ENCODE results near the gene NR2C2AP. TPM values are rescaled to one million over a fixed set of nuclear protein-coding genes. Genes with fewer than 3 reads are reported as not detected.

The NR2C2AP gene
- total RNA-seq, 1 experiment from 2014 or later, result 25.7 TPM

GRCh38 chr19:19217099-19217498, 13.9 kb upstream of the NR2C2AP start:
- no TSS peak for BruUV-seq (replicated peaks)
- H3K9me3 ChIP-seq (ENCODE audit: insufficient read depth, low read depth), result no peaks in the 10 kb centered on the region
- TF ChIP-seq CTCF (conservative IDR thresholded peaks at IDR 0.05), result peak; percentile 62
- no peak for TF ChIP-seq EZH2 (IDR thresholded peaks at IDR 0.05; ENCODE audit: low read depth)
- no peak overlapping the region for H3K27ac ChIP-seq
- H3K9me2 ChIP-seq (ENCODE audit: insufficient read depth), result no peaks in the 10 kb centered on the region
- H2AFZ ChIP-seq, result no peak overlapping the region
- H3K4me1 ChIP-seq (replicated peaks; ENCODE audit: insufficient read depth), result no peaks in the 10 kb centered on the region
- POLR2A ChIA-PET (ENCODE audit: unreplicated experiment), result no interaction called here
- no peaks in the 10 kb centered on the region for H3K79me2 ChIP-seq (ENCODE audit: low read depth)
- H3K36me3 ChIP-seq (ENCODE audit: low read depth), result no peaks in the 10 kb centered on the region
- DNase-seq, result peak; percentile 15 to 71
- CTCF ChIA-PET, result no interaction called here
- intact Hi-C loops (cut with micrococcal nuclease; ENCODE audit: unreplicated experiment), result no loop called here
- peak overlapping the region; percentile 42 for H3K4me2 ChIP-seq
- no peaks in the 10 kb centered on the region; the same call in 1 of the 2 replicates for H4K20me1 ChIP-seq (ENCODE audit: insufficient read depth)
- no peak overlapping the region for H3K4me3 ChIP-seq
- H3K27me3 ChIP-seq (ENCODE audit: insufficient read depth, low read depth), result peaks cover 69% of the 10 kb centered on the region
- H3F3A ChIP-seq (ENCODE audit: insufficient read depth, low read depth), result no peaks in the 10 kb centered on the region; the same call in 1 of the 2 replicates

DNA sequence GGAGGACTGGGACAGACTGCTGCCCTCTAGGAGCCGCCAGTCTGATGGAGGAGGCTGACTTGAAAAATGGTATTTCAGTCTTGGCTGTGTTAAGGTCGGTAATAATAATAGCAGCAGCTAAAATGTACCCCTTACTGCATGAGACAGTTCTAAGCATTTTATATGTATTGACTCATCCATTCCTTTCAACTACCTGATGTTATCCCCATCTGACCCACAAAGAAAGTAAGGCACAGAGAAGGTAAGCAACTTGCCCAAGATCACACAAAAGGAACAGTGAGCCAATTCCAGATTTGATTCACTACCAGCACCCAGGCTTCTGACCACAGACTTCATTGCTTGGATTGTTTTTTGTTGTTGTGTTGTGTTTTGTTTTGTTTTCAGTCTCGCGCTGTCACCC, 12.6 kb upstream of the NR2C2AP start:
- CTCF ChIA-PET, result interaction anchor here (0.6 kb wide), 1 partner anchor 41 kb away, joined by 3 read pairs; no protein-coding TSS in a partner anchor
- H3K79me2 ChIP-seq (ENCODE audit: low read depth), result no peaks in the 10 kb centered on the region
- DNase-seq, result no peak
- intact Hi-C loops (cut with micrococcal nuclease; ENCODE audit: unreplicated experiment), result no loop called here
- H4K20me1 ChIP-seq (ENCODE audit: insufficient read depth), result no peaks in the 10 kb centered on the region; the same call in 1 of the 2 replicates
- H3K4me3 ChIP-seq, result no peak overlapping the region
- no peaks in the 10 kb centered on the region for H3K4me1 ChIP-seq (replicated peaks; ENCODE audit: insufficient read depth)
- H3K27ac ChIP-seq, result no peak overlapping the region
- H3F3A ChIP-seq (ENCODE audit: insufficient read depth, low read depth), result no peaks in the 10 kb centered on the region; the same call in 1 of the 2 replicates
- BruUV-seq (replicated peaks), result no TSS peak
- TF ChIP-seq CTCF (conservative IDR thresholded peaks at IDR 0.05) (no peak), EZH2 (IDR thresholded peaks at IDR 0.05; ENCODE audit: low read depth) (no peak)
- H3K27me3 ChIP-seq (ENCODE audit: insufficient read depth, low read depth), result peaks cover 65% of the 10 kb centered on the region
- no peaks in the 10 kb centered on the region for H3K9me3 ChIP-seq (ENCODE audit: insufficient read depth, low read depth)
- H3K4me2 ChIP-seq, result no peak overlapping the region
- H2AFZ ChIP-seq, result no peak overlapping the region
- no peaks in the 10 kb centered on the region for H3K36me3 ChIP-seq (ENCODE audit: low read depth)
- no peaks in the 10 kb centered on the region for H3K9me2 ChIP-seq (ENCODE audit: insufficient read depth)
- POLR2A ChIA-PET (ENCODE audit: unreplicated experiment), result no interaction called here

DNA sequence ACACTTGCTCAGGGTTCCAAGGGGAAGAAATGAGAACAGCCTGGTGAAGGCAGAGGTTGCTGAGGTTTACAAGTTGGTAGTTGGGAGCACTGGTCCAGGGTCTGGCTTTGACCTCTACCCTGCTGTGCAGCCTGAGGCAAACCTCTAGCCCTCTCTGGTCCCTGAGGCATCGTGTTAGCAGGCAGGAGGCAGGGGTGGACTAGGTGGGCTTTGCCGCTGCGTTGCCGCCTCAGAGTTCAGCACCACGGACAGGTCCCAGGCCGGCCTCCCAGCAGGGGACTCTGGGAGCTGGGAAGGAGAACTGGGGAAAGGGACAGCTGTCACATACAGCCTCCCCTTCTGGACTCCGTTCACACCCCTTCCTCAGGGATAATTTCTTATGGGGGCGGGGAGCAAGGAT, 11.7 kb upstream of the NR2C2AP start:
- no peaks in the 10 kb centered on the region for H3K9me2 ChIP-seq (ENCODE audit: insufficient read depth)
- ChIA-PET CTCF (no interaction called here), POLR2A (ENCODE audit: unreplicated experiment) (no interaction called here)
- peaks cover 62% of the 10 kb centered on the region for H3K27me3 ChIP-seq (ENCODE audit: insufficient read depth, low read depth)
- H2AFZ ChIP-seq, result no peak overlapping the region
- no peak overlapping the region for H3K4me2 ChIP-seq
- no peak overlapping the region for H3K27ac ChIP-seq
- H3K9me3 ChIP-seq (ENCODE audit: insufficient read depth, low read depth), result no peaks in the 10 kb centered on the region
- no peaks in the 10 kb centered on the region; the same call in 1 of the 2 replicates for H4K20me1 ChIP-seq (ENCODE audit: insufficient read depth)
- intact Hi-C loops (cut with micrococcal nuclease; ENCODE audit: unreplicated experiment), result no loop called here
- no peaks in the 10 kb centered on the region for H3K79me2 ChIP-seq (ENCODE audit: low read depth)
- H3K4me1 ChIP-seq (replicated peaks; ENCODE audit: insufficient read depth), result no peaks in the 10 kb centered on the region
- H3K4me3 ChIP-seq, result no peak overlapping the region
- H3K36me3 ChIP-seq (ENCODE audit: low read depth), result no peaks in the 10 kb centered on the region
- peak in 1 of 2 experiments; percentile 48 for DNase-seq
- TF ChIP-seq EZH2 (IDR thresholded peaks at IDR 0.05; ENCODE audit: low read depth), result no peak
- no peaks in the 10 kb centered on the region; the same call in 1 of the 2 replicates for H3F3A ChIP-seq (ENCODE audit: insufficient read depth, low read depth)
- BruUV-seq (replicated peaks), result no TSS peak

GRCh38 chr19:19214159-19214490, 10.9 kb upstream of the NR2C2AP start:
- no peaks in the 10 kb centered on the region; the same call in 1 of the 2 replicates for H3F3A ChIP-seq (ENCODE audit: insufficient read depth, low read depth)
- no peak for TF ChIP-seq CTCF (conservative IDR thresholded peaks at IDR 0.05)
- TF ChIP-seq EZH2 (IDR thresholded peaks at IDR 0.05; ENCODE audit: low read depth), result no peak
- peaks cover 54% of the 10 kb centered on the region for H3K27me3 ChIP-seq (ENCODE audit: insufficient read depth, low read depth)
- H3K4me2 ChIP-seq, result no peak overlapping the region
- POLR2A ChIA-PET (ENCODE audit: unreplicated experiment), result no interaction called here
- no peak overlapping the region for H3K27ac ChIP-seq
- H3K4me1 ChIP-seq (replicated peaks; ENCODE audit: insufficient read depth), result no peaks in the 10 kb centered on the region
- no peak overlapping the region for H3K4me3 ChIP-seq
- no peaks in the 10 kb centered on the region for H3K79me2 ChIP-seq (ENCODE audit: low read depth)
- DNase-seq, result no peak
- no peaks in the 10 kb centered on the region for H3K9me3 ChIP-seq (ENCODE audit: insufficient read depth, low read depth)
- no TSS peak for BruUV-seq (replicated peaks)
- no peaks in the 10 kb centered on the region for H3K36me3 ChIP-seq (ENCODE audit: low read depth)
- intact Hi-C loops (cut with micrococcal nuclease; ENCODE audit: unreplicated experiment), result no loop called here
- no peaks in the 10 kb centered on the region for H3K9me2 ChIP-seq (ENCODE audit: insufficient read depth)
- CTCF ChIA-PET, result no interaction called here
- no peak overlapping the region for H2AFZ ChIP-seq
- H4K20me1 ChIP-seq (ENCODE audit: insufficient read depth), result no peaks in the 10 kb centered on the region; the same call in 1 of the 2 replicates

Measured in PC-9 (cell line).